G401 (cell line): ENCODE measurements around the gene PHKB. TPM values are rescaled to one million over a fixed set of nuclear protein-coding genes. Genes with fewer than 3 reads are reported as not detected.

Experiments
- DNase-seq: peaks from one replicate; pipeline ENCODE4 v3.0.0-alpha.2; 2015; ENCODE audit warnings: low spot score
- in situ Hi-C: cut with HindIII; loops from 2 replicates; pipeline ENCODE4 v1.10.0; 2016; ENCODE audit warnings: low sequenced_read_pairs, mixed read lengths
- total RNA-seq: library from RNA; depleted of rRNA; stranded (reverse); fragments of >200 nt; shearing (Covaris generic); gene quantifications from 2 replicates; pipeline ENCODE4 v1.2.3, GENCODE V29; 2014

PHKB gene
- total RNA-seq, 1 experiment from 2014 or later = 48.7 TPM

- DNase-seq = no peak
- in situ Hi-C loops = no loop called here
These were observed 139.2 kb downstream of the PHKB start for GRCh38 chr16:47600376-47600775.

- no peak for DNase-seq
- in situ Hi-C loops = no loop called here
These were observed 143.2 kb downstream of the PHKB start for GRCh38 chr16:47604306-47604705.

GRCh38 chr16:47611042-47611441, 149.9 kb downstream of the PHKB start:
- in situ Hi-C loops = no loop called here
- no peak for DNase-seq

- no peak for DNase-seq
- in situ Hi-C loops = no loop called here
These were observed 150.8 kb downstream of the PHKB start for GRCh38 chr16:47611848-47612493.

GRCh38 chr16:47612711-47613110, 151.6 kb downstream of the PHKB start:
- DNase-seq = no peak
- in situ Hi-C loops = no loop called here

- in situ Hi-C loops = no loop called here
- no peak for DNase-seq
These were observed 152.1 kb downstream of the PHKB start for GRCh38 chr16:47613251-47613650.

- no peak for DNase-seq
- in situ Hi-C loops = no loop called here
These were observed 156.6 kb downstream of the PHKB start for GRCh38 chr16:47617732-47618131.

- in situ Hi-C loops = no loop called here
These were observed 161.5 kb downstream of the PHKB start for GRCh38 chr16:47622451-47623176.

GRCh38 chr16:47624563-47624962, 163.4 kb downstream of the PHKB start:
- DNase-seq = no peak
- in situ Hi-C loops = no loop called here

More at GRCh38 chr16:47622451-47623176, 161.5 kb downstream of the PHKB start:
- no peak for DNase-seq

- no peak for DNase-seq
- in situ Hi-C loops = no loop called here
These were observed 164.0 kb downstream of the PHKB start for GRCh38 chr16:47625115-47625567.

- no peak for DNase-seq
- in situ Hi-C loops = no loop called here
These were observed 165.1 kb downstream of the PHKB start for GRCh38 chr16:47626246-47626645.

GRCh38 chr16:47627085-47627639, 166.0 kb downstream of the PHKB start:
- in situ Hi-C loops = no loop called here
- DNase-seq = no peak

- in situ Hi-C loops = no loop called here
- no peak for DNase-seq
These were observed 166.6 kb downstream of the PHKB start for GRCh38 chr16:47627721-47628120.

- in situ Hi-C loops = no loop called here
- no peak for DNase-seq
These were observed 170.0 kb downstream of the PHKB start for GRCh38 chr16:47631131-47631530.

- no peak for DNase-seq
- in situ Hi-C loops = no loop called here
These were observed 173.0 kb downstream of the PHKB start for GRCh38 chr16:47634126-47634525.

GRCh38 chr16:47634727-47635126, 173.6 kb downstream of the PHKB start:
- DNase-seq = no peak
- in situ Hi-C loops = no loop called here

- in situ Hi-C loops = no loop called here
- no peak for DNase-seq
These were observed 175.5 kb downstream of the PHKB start for GRCh38 chr16:47636501-47637099.

- in situ Hi-C loops = no loop called here
- DNase-seq = no peak
These were observed 177.0 kb downstream of the PHKB start for GRCh38 chr16:47638175-47638574.

- in situ Hi-C loops = no loop called here
- no peak for DNase-seq
These were observed 179.5 kb downstream of the PHKB start for GRCh38 chr16:47640661-47641060.

GRCh38 chr16:47643323-47644000, 182.3 kb downstream of the PHKB start:
- no peak for DNase-seq
- in situ Hi-C loops = no loop called here
